Vagina (tissue), 2 donors: ENCODE measurements around the gene NDUFV1.
"Not testable (repeated sequence)": the region's sequence is repeated elsewhere in the genome, so short reads cannot be mapped to it uniquely, and the experiment has no call there.

Source experiments
- POLR2A ChIP-seq, 2 donors: fragments of 450-650 bp; IDR thresholded peaks; one replicate each; pipeline ENCODE4 v1.6.1; 2017; ENCODE audit warnings: antibody characterized with exemption in 2 of 2, mild to moderate bottlenecking in 2 of 2, moderate library complexity in 2 of 2
- POLR2AphosphoS5 ChIP-seq, 2 donors: sonication (generic); formaldehyde crosslinking; IDR thresholded peaks; one replicate each; pipeline ENCODE4 v1.9.0; 2017; ENCODE audit warnings: antibody characterized with exemption in 2 of 2, mild to moderate bottlenecking in 2 of 2, low read depth in 1 of 2; ENCODE audit not compliant: insufficient read depth in 1 of 2
- TF ChIP-seq, protein P1 (sequence below), 3 experiments: fragments of 450-650 bp in 2 of 3; fragments of 200-600 bp in 1 of 3; sonication (generic) in 1 of 3; IDR thresholded peaks; one replicate each; pipeline ENCODE4 v1.5.1; 2017 to 2019; ENCODE audit warnings: antibody characterized with exemption in 3 of 3, mild to moderate bottlenecking in 2 of 3, moderate library complexity in 2 of 3

DNA sequence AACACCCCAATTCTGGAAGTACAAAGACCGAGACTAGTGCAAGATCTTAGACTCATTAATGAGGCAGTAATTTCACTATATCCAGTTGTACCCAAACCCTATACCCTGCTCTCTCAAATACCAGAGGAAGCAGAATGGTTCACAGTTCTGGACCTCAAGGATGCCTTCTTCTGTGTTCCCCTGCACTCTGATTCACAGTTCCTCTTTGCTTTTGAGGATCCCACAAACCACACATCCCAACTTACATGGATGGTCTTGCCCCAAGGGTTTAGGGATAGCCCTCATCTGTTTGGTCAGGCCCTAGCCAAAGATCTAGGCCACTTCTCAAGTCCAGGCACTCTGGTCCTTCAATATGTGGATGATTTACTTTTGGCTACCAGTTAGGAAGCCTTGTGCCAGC, 17.1 kb downstream of the NDUFV1 start:
- TF ChIP-seq, protein P1, sequence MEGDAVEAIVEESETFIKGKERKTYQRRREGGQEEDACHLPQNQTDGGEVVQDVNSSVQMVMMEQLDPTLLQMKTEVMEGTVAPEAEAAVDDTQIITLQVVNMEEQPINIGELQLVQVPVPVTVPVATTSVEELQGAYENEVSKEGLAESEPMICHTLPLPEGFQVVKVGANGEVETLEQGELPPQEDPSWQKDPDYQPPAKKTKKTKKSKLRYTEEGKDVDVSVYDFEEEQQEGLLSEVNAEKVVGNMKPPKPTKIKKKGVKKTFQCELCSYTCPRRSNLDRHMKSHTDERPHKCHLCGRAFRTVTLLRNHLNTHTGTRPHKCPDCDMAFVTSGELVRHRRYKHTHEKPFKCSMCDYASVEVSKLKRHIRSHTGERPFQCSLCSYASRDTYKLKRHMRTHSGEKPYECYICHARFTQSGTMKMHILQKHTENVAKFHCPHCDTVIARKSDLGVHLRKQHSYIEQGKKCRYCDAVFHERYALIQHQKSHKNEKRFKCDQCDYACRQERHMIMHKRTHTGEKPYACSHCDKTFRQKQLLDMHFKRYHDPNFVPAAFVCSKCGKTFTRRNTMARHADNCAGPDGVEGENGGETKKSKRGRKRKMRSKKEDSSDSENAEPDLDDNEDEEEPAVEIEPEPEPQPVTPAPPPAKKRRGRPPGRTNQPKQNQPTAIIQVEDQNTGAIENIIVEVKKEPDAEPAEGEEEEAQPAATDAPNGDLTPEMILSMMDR (IDR thresholded peaks at IDR 0.05), result not testable (repeated sequence)
- not testable (repeated sequence) for TF ChIP-seq POLR2A (IDR thresholded peaks at IDR 0.05); POLR2AphosphoS5 (IDR thresholded peaks at IDR 0.05; ENCODE audit: insufficient read depth in 1 of 2, low read depth in 1 of 2)
